Islet of Langerhans (tissue), 1 donor: Measurements from ENCODE around the gene ZGRF1.
"Not testable (repeated sequence)": the region's sequence is repeated elsewhere in the genome, so short reads cannot be mapped to it uniquely, and the experiment has no call there.

Source experiments
- FAIRE-seq: peaks from one replicate; lab custom pipeline; 2011; peaks lifted over from hg19 to GRCh38; lab: Jason Lieb, UNC

Gene ZGRF1, protein sequence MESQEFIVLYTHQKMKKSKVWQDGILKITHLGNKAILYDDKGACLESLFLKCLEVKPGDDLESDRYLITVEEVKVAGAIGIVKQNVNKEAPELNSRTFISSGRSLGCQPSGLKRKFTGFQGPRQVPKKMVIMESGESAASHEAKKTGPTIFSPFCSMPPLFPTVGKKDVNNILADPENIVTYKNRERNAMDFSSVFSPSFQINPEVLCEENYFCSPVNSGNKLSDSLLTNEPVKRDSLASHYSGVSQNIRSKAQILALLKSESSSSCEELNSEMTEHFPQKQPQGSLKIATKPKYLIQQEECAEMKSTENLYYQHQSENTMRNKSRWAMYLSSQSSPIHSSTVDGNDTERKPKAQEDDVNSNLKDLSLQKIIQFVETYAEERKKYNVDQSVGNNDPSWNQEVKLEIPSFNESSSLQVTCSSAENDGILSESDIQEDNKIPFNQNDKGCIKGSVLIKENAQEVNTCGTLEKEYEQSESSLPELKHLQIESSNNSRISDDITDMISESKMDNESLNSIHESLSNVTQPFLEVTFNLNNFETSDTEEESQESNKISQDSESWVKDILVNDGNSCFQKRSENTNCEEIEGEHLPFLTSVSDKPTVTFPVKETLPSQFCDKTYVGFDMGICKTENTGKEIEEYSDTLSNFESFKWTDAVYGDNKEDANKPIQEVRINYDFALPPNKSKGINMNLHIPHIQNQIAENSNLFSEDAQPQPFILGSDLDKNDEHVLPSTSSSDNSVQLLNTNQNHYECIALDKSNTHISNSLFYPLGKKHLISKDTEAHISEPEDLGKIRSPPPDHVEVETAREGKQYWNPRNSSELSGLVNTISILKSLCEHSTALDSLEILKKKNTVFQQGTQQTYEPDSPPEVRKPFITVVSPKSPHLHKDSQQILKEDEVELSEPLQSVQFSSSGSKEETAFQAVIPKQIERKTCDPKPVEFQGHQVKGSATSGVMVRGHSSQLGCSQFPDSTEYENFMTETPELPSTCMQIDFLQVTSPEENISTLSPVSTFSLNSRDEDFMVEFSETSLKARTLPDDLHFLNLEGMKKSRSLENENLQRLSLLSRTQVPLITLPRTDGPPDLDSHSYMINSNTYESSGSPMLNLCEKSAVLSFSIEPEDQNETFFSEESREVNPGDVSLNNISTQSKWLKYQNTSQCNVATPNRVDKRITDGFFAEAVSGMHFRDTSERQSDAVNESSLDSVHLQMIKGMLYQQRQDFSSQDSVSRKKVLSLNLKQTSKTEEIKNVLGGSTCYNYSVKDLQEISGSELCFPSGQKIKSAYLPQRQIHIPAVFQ (N-terminal part only)

GRCh38 chr4:112636688-112637551 is at the start of gene ZGRF1, which contains the start of gene LARP7:
Gene ZGRF1 (minus strand): TSS chr4:112636909. CDS start chr4:112633176, 3,733 bp downstream.
Gene LARP7 (plus strand): TSS chr4:112637143. CDS start chr4:112644670, 7,527 bp downstream.
- FAIRE-seq: peak; percentile 96

DNA sequence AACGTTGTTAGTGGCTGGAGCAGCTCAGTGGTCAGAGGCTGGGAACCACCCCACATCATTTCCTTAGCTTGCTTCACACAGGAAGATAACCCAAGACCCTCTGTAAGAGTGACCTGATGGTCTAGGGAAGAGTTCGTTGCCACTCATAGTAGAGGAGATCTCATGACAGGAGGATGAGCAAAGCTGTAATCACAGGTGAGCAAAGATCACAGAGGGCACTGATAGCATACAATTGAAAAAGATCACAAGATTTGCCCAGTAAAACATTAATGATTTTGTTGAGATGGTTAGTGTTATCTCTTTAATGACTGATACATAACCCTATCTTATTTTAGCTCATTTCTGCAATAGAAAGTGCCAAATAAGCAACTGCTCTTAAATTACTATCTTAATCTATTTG is 44.3 kb upstream of the ZGRF1 start:
- FAIRE-seq: no peak

GRCh38 chr4:112677519-112678091 is 40.9 kb upstream of the ZGRF1 start:
- no peak for FAIRE-seq

DNA sequence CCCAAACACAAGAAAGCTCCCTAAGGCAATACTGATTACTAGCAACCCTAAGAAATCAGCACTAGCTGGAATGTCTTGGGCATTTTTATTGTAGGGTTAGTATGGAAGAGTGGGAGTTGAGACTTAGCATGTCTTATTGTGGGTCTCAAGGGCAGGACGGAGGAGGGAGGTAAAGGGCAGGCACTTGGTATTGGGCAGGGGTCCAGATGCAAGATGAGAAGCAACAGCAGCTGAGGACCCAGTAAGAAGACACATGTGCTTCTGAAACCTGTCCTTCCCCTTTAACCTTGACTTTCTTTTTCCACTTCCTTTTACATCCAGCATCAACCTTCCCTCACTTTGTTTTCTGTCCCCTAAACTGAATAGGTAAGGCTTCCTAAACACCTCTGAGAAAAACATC is 37.7 kb upstream of the ZGRF1 start:
- FAIRE-seq: no peak

DNA sequence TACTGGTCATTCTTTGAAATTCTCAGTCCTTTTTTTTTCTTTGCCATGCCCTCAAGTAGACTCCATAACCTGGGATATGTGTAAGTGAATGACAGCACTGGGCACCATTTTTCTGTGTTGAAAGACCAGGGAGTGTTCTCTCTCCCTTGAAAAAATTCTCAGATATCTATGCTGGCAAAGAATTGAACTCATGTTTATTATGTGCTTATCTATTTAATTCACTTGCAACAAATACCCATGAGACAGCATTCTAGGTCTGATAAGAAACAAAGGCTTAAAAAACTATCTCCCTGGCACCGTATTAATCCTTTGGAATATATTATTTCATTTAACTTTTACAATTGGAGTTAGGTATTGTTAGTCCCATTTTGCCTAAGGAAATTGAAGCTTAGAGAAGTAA is 37.0 kb upstream of the ZGRF1 start:
- FAIRE-seq: no peak

GRCh38 chr4:112673076-112673475 is 36.4 kb upstream of the ZGRF1 start:
- FAIRE-seq: no peak

GRCh38 chr4:112668131-112668530 is 31.4 kb upstream of the ZGRF1 start:
- FAIRE-seq: no peak

DNA sequence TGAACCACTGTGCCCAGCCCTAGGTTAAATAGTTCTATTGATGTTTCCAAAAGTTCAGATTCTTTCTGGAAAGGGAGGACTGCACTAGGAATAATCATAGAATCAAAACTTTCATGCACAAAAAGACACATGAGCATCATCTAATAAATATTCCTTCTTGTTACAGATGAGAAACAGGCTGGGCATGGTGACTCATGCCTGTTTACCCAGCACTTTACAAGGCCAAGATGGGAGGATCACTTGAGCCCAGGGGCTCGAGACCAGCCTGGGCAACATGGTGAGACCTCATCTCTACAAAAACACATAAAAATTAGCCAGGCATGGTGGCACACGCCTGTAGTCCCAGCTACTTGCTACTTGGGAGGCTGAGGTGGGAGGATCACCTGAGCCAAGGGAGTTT is 27.9 kb upstream of the ZGRF1 start:
- FAIRE-seq: no peak

- not testable (repeated sequence) for FAIRE-seq
Measured at GRCh38 chr4:112656115-112656514, 19.4 kb upstream of the ZGRF1 start.

DNA sequence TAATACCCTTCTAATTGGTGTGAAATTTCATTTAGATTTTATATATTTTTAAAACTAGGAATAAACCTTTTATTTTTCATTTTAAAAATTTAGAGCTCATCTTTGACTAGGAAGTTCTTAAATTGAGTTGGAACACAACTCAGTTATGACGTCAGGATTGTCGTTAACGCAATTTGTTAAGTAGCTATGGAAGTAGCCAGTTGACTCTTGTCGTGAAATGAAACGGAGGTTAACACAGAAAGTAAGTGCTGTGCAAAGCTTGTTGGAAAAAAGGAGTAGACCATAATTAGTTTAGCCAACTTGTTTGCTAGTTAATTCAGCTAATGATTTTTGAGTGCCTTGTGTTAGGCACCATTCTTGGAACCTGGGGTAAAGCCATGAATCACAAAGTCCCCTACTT is 18.6 kb upstream of the ZGRF1 start:
- FAIRE-seq: no peak

- FAIRE-seq: no peak
Measured at GRCh38 chr4:112652216-112652615, 15.5 kb upstream of the ZGRF1 start.

- no peak for FAIRE-seq
Measured at GRCh38 chr4:112651641-112652040, 14.9 kb upstream of the ZGRF1 start.

- no peak for FAIRE-seq
Measured at GRCh38 chr4:112650332-112650731, 13.6 kb upstream of the ZGRF1 start.

DNA sequence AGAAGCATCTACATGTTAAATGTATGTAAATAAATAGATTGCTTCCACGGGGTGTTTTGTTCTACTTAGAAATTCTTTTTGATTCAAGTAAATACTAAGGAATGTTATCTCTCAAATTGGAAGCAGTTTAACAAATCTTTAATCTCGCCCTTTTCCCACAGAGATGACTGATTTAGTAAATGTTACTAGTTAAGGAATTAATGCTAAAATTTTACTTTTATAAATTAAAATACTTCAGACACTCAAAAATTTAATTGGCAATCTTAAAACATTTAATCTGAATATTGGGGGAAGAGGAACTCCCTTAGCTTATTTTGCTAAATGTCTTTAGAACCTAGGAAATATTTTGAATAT is 12.3 kb upstream of the ZGRF1 start:
- no peak for FAIRE-seq

DNA sequence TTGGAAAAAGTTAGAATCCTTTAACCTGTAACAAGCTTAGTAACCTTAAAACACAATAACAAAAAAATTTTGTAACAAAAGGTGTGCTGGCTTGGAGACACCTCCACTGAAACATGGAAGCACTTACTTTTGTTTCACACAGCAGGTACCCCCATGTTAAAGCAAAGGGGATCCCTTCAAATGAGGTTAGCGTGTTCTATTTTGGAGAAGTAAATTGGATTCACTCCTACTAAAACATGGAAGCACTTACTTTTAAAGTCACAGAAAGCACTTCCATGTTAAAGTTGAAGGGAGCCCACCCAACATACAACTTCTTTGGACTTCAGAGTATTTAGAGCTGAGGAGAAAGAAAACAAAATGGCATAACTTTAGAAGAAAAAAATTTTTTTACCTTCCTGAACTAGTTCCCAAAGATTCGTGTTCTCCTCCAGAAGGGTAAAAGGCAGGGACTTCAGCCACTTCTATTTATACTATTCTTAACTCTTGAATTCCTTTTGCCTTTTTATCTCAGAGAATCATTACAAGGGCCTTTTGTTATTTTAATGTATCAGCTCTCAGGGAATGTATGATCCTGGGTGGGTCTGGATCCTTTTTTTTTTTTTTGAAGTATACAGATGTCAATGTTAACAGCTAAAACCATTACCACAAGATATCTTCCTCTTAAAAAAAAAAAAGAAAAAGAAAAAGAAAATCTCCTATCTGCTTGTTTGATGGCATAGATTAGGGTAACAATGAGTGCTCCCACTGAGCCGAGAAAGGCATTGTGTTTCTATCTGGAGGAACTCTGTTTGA is 11.8 kb upstream of the ZGRF1 start:
- no peak for FAIRE-seq

DNA sequence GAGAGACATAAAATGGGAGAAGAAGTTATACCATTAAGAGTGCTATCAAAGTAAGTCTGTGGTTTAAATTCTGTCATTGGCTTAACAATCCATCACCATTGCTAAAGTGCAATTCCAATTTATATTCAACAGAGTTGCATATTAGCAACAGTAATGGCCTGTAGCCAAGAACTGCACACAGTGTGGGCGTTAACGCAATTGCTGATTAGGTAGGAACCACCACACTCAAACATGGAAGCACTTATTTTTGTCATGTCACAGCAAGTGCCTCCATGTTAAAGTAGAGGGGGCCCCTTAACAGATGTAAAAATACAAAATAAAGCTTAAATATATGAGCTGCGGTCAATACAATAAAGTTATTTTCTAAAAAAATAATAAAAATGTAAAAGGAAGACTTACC is 11.1 kb upstream of the ZGRF1 start:
- FAIRE-seq: no peak

DNA sequence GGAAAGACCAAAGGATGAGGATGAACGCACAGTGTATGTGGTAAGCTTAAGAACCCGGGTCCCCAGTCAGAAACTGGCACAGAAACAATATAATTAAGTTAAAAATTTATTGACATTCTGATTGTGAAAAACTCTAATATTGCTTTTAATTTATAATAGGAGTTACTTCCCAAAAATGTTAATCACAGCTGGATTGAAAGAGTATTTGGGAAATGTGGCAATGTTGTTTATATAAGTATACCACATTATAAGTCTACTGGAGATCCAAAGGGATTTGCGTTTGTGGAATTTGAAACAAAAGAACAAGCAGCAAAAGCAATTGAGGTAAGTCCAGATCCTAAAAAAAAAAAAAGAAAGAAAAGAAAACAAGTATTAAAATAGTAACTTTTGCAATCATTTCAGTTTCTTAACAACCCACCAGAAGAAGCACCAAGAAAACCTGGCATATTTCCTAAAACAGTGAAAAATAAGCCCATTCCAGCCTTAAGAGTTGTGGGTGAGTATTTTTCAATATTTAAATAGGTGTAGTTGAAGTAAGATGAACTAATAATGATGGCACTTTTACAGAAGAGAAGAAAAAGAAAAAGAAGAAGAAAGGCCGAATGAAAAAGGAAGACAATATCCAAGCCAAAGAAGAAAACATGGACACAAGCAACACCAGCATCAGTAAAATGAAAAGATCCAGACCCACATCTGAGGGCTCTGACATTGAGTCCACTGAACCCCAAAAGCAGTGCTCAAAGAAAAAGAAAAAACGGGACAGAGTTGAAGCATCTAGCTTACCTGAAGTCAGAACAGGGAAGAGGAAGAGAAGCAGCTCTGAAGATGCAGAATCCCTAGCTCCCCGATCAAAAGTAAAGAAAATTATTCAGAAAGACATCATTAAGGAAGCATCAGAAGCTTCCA is 10.2 kb upstream of the ZGRF1 start:
- no peak for FAIRE-seq

- no peak for FAIRE-seq
Measured at GRCh38 chr4:112645541-112646329, 9.0 kb upstream of the ZGRF1 start.
